ENCODE data around the gene RAPGEF2.

- TF ChIP-seq CTCF (IDR thresholded peaks at IDR 0.05; ENCODE audit: insufficient read depth, low read length, poor library complexity, severe bottlenecking) (no peak), EZH2phosphoT487 (conservative IDR thresholded peaks at IDR 0.05; ENCODE audit: low read length) (no peak)
Measured at GRCh38 chr4:159326480-159326879, 223.6 kb downstream of the RAPGEF2 start.
